GM12878 (cell line): ENCODE measurements around the gene ULK4. TPM values are rescaled to one million over a fixed set of nuclear protein-coding genes. Genes with fewer than 3 reads are reported as not detected.

Source experiments
- ATAC-seq: fragments of 200-7000 bp; cut with Tn5 transposase; 3 replicates; pipeline ENCODE4 v1.9.1; 2020; ENCODE audit warnings: mild to moderate bottlenecking, moderate library complexity
- BruUV-seq: library from RNA; stranded (reverse); fragments of 400-500 nt; replicated peaks from 2 replicates; lab custom pipeline; 2021; lab: Mats Ljungman, UMichigan
- CTCF ChIA-PET: fragments of 300-600 bp; sonication (Branson Sonifier 250); formaldehyde crosslinking; extraction: SDS; loops from one replicate; lab custom pipeline; 2021; ENCODE audit warnings: inconsistent platforms; lab: Yijun Ruan, JAX
- POLR2A ChIA-PET: fragments of 350-600 bp; formaldehyde crosslinking; extraction: SDS; loops from one replicate; lab custom pipeline; 2021; ENCODE audit warnings: inconsistent platforms; lab: Charles Lee
- RAD21 ChIA-PET: fragments of 300-600 bp; sonication (Branson Sonifier 250); formaldehyde crosslinking; loops from one replicate; lab custom pipeline; 2023; ENCODE audit warnings: antibody characterized with exemption; ENCODE audit not compliant: unreplicated experiment; lab: Charles Lee
- SMC1A ChIA-PET: fragments of 300-600 bp; sonication (Branson Sonifier 250); formaldehyde crosslinking; loops from one replicate; lab custom pipeline; 2023; ENCODE audit not compliant: unreplicated experiment, uncharacterized antibody; lab: Charles Lee
- DNase-seq: peaks from one replicate; pipeline ENCODE4 v3.0.0-alpha.2; 2011; ENCODE audit warnings: low read depth, low spot score
- FAIRE-seq: peaks from 3 replicates; lab custom pipeline; 2011; peaks lifted over from hg19 to GRCh38; lab: Jason Lieb, UNC
- H2AFZ ChIP-seq: 2 replicates; pipeline ENCODE4 v1.6.0; 2011; ENCODE audit warnings: low read depth, low read length, control low read depth; ENCODE audit not compliant: control insufficient read depth
- H3K27ac ChIP-seq: 2 replicates; pipeline ENCODE4 v1.5.1; 2011; ENCODE audit warnings: control low read depth; ENCODE audit not compliant: control insufficient read depth, insufficient read depth
- H3K27me3 ChIP-seq, 2 experiments: replicated peaks in 1 of 2; 2 replicates each; pipeline versions ENCODE4 v1.6.0 to v1.6.1; 2011; ENCODE audit warnings: low read length in 1 of 2; ENCODE audit not compliant: control insufficient read depth in 2 of 2, insufficient read depth in 2 of 2
- H3K36me3 ChIP-seq, 2 experiments: 2 replicates each; pipeline ENCODE4 v1.5.1; 2011; ENCODE audit warnings: low read length in 1 of 2; ENCODE audit not compliant: control insufficient read depth in 2 of 2, insufficient read depth in 2 of 2
- H3K4me1 ChIP-seq: 2 replicates; pipeline ENCODE4 v1.6.1; 2011; ENCODE audit warnings: mild to moderate bottlenecking, low read length, moderate library complexity, mixed read lengths; ENCODE audit not compliant: control insufficient read depth, insufficient read depth
- H3K4me2 ChIP-seq: 2 replicates; pipeline ENCODE4 v1.6.0; 2011; ENCODE audit warnings: control low read depth; ENCODE audit not compliant: control insufficient read depth, insufficient read depth
- H3K4me3 ChIP-seq: fragments of 200-600 bp; sonication (generic); 2 replicates; pipeline ENCODE4 v1.5.1; 2016
- H3K79me2 ChIP-seq: 2 replicates; pipeline ENCODE4 v1.6.0; 2011; ENCODE audit warnings: low read length; ENCODE audit not compliant: control insufficient read depth, insufficient read depth
- H3K9ac ChIP-seq: 2 replicates; pipeline ENCODE4 v1.8.0; 2011; ENCODE audit warnings: low read length, control low read depth, mixed read lengths; ENCODE audit not compliant: control insufficient read depth, insufficient read depth
- H3K9me3 ChIP-seq: replicated peaks from 3 replicates; pipeline ENCODE4 v1.5.1; 2011; ENCODE audit warnings: mild to moderate bottlenecking, low read length; ENCODE audit not compliant: control insufficient read depth, insufficient read depth
- H4K20me1 ChIP-seq: 2 replicates; pipeline ENCODE4 v1.6.0; 2011; ENCODE audit not compliant: control insufficient read depth, insufficient read depth
- CEBPB ChIP-seq, 2 experiments: fragments of 150-350 bp in 1 of 2; IDR thresholded peaks; 2 replicates each; pipeline ENCODE4 v1.6.1; 2012 to 2014; ENCODE audit warnings: low read depth in 2 of 2, low read length in 2 of 2, borderline replicate concordance in 1 of 2, inconsistent platforms in 1 of 2
- CHD1 ChIP-seq: IDR thresholded peaks from 2 replicates; pipeline ENCODE4 v1.6.1; 2012; ENCODE audit warnings: low read depth, low read length, improper control_type of control experiment
- GABPA ChIP-seq: IDR thresholded peaks from 2 replicates; pipeline ENCODE4 v1.6.1; 2014; ENCODE audit warnings: antibody characterized with exemption, low read depth, mild to moderate bottlenecking, inconsistent platforms
- HSF1 ChIP-seq: fragments of 150-350 bp; IDR thresholded peaks from 2 replicates; pipeline ENCODE4 v1.6.1; 2014; ENCODE audit warnings: mild to moderate bottlenecking, low read depth, low read length
- IRF3 ChIP-seq: fragments of 450-650 bp; IDR thresholded peaks from 2 replicates; pipeline ENCODE4 v1.6.1; 2014; ENCODE audit warnings: mild to moderate bottlenecking
- JUNB ChIP-seq: IDR thresholded peaks from 2 replicates; pipeline ENCODE4 v1.6.1; 2016; ENCODE audit warnings: antibody characterized with exemption, mild to moderate bottlenecking
- LARP7 ChIP-seq: fragments of 450-650 bp; IDR thresholded peaks from 2 replicates; pipeline ENCODE4 v1.6.1; 2017; ENCODE audit warnings: mild to moderate bottlenecking
- MLLT1 ChIP-seq: fragments of 450-650 bp; IDR thresholded peaks from 2 replicates; pipeline ENCODE4 v1.6.1; 2016; ENCODE audit warnings: mild to moderate bottlenecking
- SMC3 ChIP-seq: IDR thresholded peaks from 2 replicates; pipeline ENCODE4 v1.6.1; 2011; ENCODE audit warnings: low read length, improper control_type of control experiment, borderline replicate concordance
- SREBF2 ChIP-seq: IDR thresholded peaks from 2 replicates; pipeline ENCODE4 v1.6.1; 2012; ENCODE audit warnings: mild to moderate bottlenecking, low read length
- USF1 ChIP-seq: IDR thresholded peaks from 2 replicates; pipeline ENCODE4 v1.6.1; 2011; ENCODE audit warnings: borderline replicate concordance, low read depth, mild to moderate bottlenecking, moderate library complexity, mixed read lengths, low read length; ENCODE audit not compliant: insufficient read depth; ENCODE audit errors: extremely low read length
- ZBTB33 ChIP-seq: fragments of 450-650 bp; IDR thresholded peaks from 2 replicates; pipeline ENCODE4 v1.6.1; 2017; ENCODE audit warnings: mild to moderate bottlenecking
- ZNF24 ChIP-seq: fragments of 450-650 bp; IDR thresholded peaks from 2 replicates; pipeline ENCODE4 v1.6.1; 2017; ENCODE audit warnings: antibody characterized with exemption, mild to moderate bottlenecking
- ZNF384 ChIP-seq: IDR thresholded peaks from 2 replicates; pipeline ENCODE4 v1.6.1; 2012; ENCODE audit warnings: low read depth, mild to moderate bottlenecking, low read length, improper control_type of control experiment, borderline replicate concordance
- ZNF622 ChIP-seq: fragments of 450-650 bp; IDR thresholded peaks from 2 replicates; pipeline ENCODE4 v1.6.1; 2017; ENCODE audit warnings: mild to moderate bottlenecking, inconsistent platforms
- WGBS: methylation state at CpG from one replicate; pipeline ENCODE4 v1.1.6; 2016; ENCODE audit warnings: low lambda C conversion rate; ENCODE audit not compliant: insufficient replicate concordance, insufficient coverage; ENCODE audit errors: missing lambda C conversion rate; 5-methylcytosine and 5-hydroxymethylcytosine counted together
- in situ Hi-C: fragments of 300-500 bp; cut with MboI; formaldehyde crosslinking; loops from 9 replicates; pipeline ENCODE4 v1.14.3; 2018; ENCODE audit warnings: mixed read lengths
- intact Hi-C: fragments of 100-400 bp; cut with micrococcal nuclease; formaldehyde crosslinking; loops from one replicate; pipeline ENCODE4 v1.14.2; 2022; ENCODE audit not compliant: unreplicated experiment
- polyA plus RNA-seq, 11 experiments: library from polyadenylated mRNA; depleted of rRNA in 4 of 11; unstranded in 6 of 11; stranded (reverse) in 5 of 11; fragments of >200 nt; fragmentation: Nextera tagmentation in 4 of 11; fragmentation: Illumina TruSeq in 1 of 11; extraction: Ambion mirVana in 4 of 11; extraction: Trizol in 1 of 11; gene quantifications; 1 replicate in 1 of 11; 2 replicates in 10 of 11; pipeline versions ENCODE4 v1.2.1 to v1.2.3, GENCODE V29; 2011 to 2016; ENCODE audit warnings: inconsistent platforms in 2 of 11, missing spikeins in 2 of 11, low read depth in 1 of 11
- total RNA-seq, 4 experiments: library from RNA; depleted of rRNA in 3 of 4; stranded (reverse); fragments of >200 nt in 3 of 4; fragmentation: Illumina TruSeq in 1 of 4; extraction: Trizol in 1 of 4; gene quantifications; 2 replicates each; pipeline versions ENCODE4 v1.2.1 to v1.2.3, GENCODE V29; 2013 to 2021

ULK4 gene
- total and polyA plus RNA-seq, 10 of the 15 experiments (the other 5 are each of a cell fraction or from before 2014, with no cell fraction given) = 3.5 to 7.6 (median 6.3) TPM

GRCh38 chr3:41972802-41973201, 10.9 kb upstream of the ULK4 start:
- no peak overlapping the region for H2AFZ ChIP-seq
- no peaks in the 10 kb centered on the region for H4K20me1 ChIP-seq
- no peak overlapping the region for H3K4me2 ChIP-seq
- CTCF ChIA-PET = interaction anchor here (0.5 to 1.0 kb wide), 2 partner anchors 13 to 26 kb away, joined by 3 to 4 read pairs; no protein-coding TSS in a partner anchor
- no peaks in the 10 kb centered on the region for H3K36me3 ChIP-seq
- no peak overlapping the region for H3K27ac ChIP-seq
- in situ Hi-C loops = no loop called here
- no peak for FAIRE-seq
- no peak for DNase-seq
- H3K4me1 ChIP-seq = no peaks in the 10 kb centered on the region
- H3K79me2 ChIP-seq = no peaks in the 10 kb centered on the region
- SMC1A ChIA-PET = no interaction called here
- no peak overlapping the region for H3K9ac ChIP-seq
- POLR2A ChIA-PET = interaction anchor here (0.5 kb wide), 1 partner anchor 99 kb away, joined by 3 read pairs; no protein-coding TSS in a partner anchor
- TF ChIP-seq ZBTB33 = no peak
- TF ChIP-seq MLLT1 = no peak
- TF ChIP-seq HSF1 = no peak
- no peak for TF ChIP-seq LARP7
- no peak for TF ChIP-seq USF1
- no peak for TF ChIP-seq CHD1
- TF ChIP-seq JUNB = no peak
- TF ChIP-seq ZNF622 = no peak
- no peak for TF ChIP-seq ZNF384
- no peak for TF ChIP-seq SMC3
- TF ChIP-seq ZNF24 = no peak
- TF ChIP-seq GABPA = no peak
- no peak for TF ChIP-seq IRF3
- TF ChIP-seq SREBF2 = no peak
- no peak for TF ChIP-seq CEBPB (IDR thresholded peaks at IDR 0.05; ENCODE audit: borderline replicate concordance in 1 of 2, low read depth in 2 of 2, low read length in 2 of 2)
- intact Hi-C loops = no loop called here
- no peaks in the 10 kb centered on the region for H3K9me3 ChIP-seq
- RAD21 ChIA-PET = no interaction called here
- no TSS peak for BruUV-seq
- no peak for ATAC-seq
- H3K27me3 ChIP-seq = no peaks in the 10 kb centered on the region
- H3K4me3 ChIP-seq = no peak overlapping the region
- 53% methylated on average over 5 of the region's 5 CpGs for WGBS
